Measurements from ENCODE around the gene IL4R.
"Not testable (repeated sequence)": the region's sequence is repeated elsewhere in the genome, so short reads cannot be mapped to it uniquely, and the experiment has no call there.

GRCh38 chr16:27409958-27410357 lies 96.2 kb downstream of the IL4R start:
- TF ChIP-seq, protein P1, sequence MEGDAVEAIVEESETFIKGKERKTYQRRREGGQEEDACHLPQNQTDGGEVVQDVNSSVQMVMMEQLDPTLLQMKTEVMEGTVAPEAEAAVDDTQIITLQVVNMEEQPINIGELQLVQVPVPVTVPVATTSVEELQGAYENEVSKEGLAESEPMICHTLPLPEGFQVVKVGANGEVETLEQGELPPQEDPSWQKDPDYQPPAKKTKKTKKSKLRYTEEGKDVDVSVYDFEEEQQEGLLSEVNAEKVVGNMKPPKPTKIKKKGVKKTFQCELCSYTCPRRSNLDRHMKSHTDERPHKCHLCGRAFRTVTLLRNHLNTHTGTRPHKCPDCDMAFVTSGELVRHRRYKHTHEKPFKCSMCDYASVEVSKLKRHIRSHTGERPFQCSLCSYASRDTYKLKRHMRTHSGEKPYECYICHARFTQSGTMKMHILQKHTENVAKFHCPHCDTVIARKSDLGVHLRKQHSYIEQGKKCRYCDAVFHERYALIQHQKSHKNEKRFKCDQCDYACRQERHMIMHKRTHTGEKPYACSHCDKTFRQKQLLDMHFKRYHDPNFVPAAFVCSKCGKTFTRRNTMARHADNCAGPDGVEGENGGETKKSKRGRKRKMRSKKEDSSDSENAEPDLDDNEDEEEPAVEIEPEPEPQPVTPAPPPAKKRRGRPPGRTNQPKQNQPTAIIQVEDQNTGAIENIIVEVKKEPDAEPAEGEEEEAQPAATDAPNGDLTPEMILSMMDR (IDR thresholded peaks at IDR 0.05), result not testable (repeated sequence)
- TF ChIP-seq POLR2A (IDR thresholded peaks at IDR 0.05), result not testable (repeated sequence)

Measured in testis (tissue), 2 donors.